GM18519 (cell line): Measurements from ENCODE around the gene GMNC.

Experiments used
- ATAC-seq: cut with Tn5 transposase; IDR thresholded peaks from one replicate; pipeline ENCODE4 v1.9.1; 2021; ENCODE audit warnings: mild to moderate bottlenecking, moderate library complexity; ENCODE audit not compliant: unreplicated experiment, low FRiP score

GMNC gene

GRCh38 chr3:190853464-190853863 lies 9.0 kb downstream of the GMNC start:
- ATAC-seq = no peak

DNA sequence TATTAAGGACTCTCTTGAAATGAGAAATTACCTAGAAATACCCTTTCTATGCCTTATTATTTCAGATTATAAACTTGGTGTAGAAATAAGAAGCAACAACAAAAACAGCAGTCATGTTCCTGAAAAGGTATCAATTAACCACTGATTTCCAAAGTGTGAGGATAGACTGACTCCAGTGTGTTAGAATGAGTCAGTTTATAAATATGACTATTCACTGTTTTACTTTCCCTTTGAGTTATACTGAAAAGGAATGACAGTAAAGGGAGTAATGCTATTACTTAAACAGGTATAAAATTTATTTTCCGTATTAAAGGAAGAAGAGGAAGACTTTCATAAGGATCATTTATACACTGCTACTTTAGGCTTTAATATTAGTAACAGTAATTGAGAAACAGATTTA lies 12.9 kb downstream of the GMNC start:
- ATAC-seq = no peak

DNA sequence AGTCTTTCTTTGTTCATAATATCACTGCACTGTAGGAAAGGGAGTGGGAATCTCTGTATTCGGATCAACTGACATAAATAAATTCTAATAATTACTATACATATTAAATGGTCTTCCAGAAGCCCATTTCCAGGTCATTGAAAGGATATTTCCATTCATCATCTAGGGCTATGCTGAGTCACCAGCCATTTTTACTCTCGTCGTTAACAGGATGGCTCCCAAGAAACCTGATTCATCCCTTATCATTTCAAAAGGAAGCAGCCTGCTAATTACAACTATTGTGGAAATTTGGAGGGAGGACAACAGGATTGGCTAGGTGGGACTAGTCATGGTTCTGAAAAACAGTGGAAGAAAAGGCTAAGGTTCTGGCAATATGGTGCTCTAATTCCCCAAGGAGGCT lies 13.6 kb downstream of the GMNC start:
- ATAC-seq = no peak

- ATAC-seq = no peak
These were observed 15.1 kb downstream of the GMNC start for GRCh38 chr3:190847436-190847835.

- no peak for ATAC-seq
These were observed 22.3 kb downstream of the GMNC start for GRCh38 chr3:190840146-190840545.

DNA sequence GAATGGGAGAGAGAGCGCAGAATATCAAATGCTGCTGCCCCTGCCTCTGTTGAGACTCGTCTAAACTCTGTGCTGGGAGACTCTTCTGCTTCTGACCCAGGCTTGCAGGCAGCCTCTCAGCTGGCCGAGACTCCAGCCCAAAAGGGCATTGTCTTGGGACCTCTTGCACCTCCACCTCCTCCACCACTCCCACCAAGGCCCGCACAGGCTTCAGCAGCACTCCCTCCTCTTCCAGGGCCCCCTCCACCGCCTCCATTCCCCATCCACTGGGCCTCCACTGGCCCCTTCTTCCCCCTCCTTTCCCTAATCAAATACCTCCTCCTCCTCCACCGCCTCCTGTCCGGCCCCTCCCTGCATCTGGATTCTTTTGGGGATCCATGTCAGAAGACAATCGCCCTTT lies 31.3 kb downstream of the GMNC start:
- ATAC-seq = no peak

- no peak for ATAC-seq
These were observed 32.5 kb downstream of the GMNC start for GRCh38 chr3:190830031-190830430.

GRCh38 chr3:190826018-190826417 lies 36.5 kb downstream of the GMNC start:
- ATAC-seq = no peak

DNA sequence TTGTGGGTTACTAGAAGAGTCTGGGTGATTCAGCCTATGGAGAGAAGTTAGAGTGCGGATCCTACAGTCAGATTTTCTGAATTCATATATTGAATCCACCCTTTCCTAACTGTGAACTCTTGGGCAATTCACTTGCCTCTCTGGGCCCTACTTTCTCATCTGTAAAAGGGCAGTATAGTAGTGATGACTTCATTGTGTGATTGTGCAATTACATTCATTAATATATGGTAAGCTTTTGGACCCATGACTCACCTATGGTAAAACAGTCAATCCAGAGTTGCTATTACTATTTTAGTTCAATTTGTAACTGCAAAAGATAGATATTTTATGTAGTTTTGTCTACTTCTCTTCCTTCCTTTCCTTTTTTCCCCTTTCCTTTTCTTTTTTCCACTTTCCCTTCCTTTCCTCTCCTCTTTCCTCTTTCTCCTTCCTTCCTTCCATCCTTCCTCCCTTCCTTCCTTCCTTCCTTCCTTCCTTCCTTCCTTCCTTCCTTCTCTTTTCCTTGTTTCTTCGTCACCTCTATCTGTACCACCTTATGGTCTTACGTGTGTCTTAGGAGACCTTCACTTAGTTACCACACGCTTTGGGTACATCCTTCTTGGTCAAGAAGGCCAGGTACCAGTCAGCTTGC lies 37.0 kb downstream of the GMNC start:
- no peak for ATAC-seq

GRCh38 chr3:190811775-190812480 lies 50.6 kb downstream of the GMNC start:
- peak; percentile 61 for ATAC-seq

GRCh38 chr3:190810957-190811356 lies 51.5 kb downstream of the GMNC start:
- no peak for ATAC-seq

DNA sequence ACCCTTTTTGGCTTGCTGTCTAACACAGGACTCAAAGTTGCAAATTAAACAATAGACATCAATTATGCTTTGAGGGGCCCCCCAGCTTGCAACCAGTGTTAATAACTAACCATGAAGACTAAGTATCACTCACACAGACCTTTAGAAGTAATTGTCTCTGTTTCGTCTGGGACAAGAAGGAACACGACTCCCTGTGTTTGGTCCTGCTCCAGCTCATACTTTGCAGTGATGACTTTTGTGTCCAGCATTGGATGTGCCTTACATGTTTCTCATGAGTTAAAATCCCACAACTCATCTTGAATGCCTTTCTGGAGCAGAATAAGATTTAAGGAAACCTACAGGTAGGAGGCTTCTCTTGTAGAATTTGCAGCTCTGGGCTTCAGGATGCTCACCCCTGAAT lies 53.1 kb downstream of the GMNC start:
- ATAC-seq = no peak

DNA sequence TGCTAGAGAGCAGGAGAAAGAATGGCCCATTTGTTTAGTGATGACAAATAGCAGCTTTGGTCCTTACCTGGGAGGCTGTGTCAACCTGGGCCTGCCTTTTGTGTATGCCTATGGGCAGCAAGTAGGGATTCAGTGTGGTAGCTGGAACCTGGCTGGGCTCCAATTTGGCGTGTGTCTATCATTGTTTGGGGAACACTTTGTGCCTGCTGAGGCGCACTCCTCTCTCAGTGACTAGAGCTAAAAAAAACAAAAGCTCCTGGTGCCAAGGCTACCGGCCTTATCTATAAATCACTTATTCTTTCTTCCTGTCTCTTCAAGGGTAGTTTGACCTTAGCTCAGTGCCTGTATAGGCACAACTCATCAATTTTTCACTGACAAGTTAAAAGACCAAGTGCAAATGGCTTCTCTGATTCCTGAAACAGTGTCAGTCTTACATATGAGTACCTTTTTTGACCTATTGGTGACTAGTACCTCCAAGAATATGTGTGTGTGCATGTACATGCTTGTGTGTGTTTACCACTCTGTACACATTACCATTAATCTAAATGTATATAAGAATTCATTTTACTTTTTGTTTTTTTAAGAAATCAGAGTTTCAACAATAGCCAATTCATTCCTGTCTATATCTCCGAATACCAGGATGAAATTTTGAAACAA lies 54.6 kb downstream of the GMNC start:
- ATAC-seq = no peak
